GM15510 (cell line): Measurements from ENCODE around the gene SLC44A1.

Experiments
- POLR2A ChIP-seq: IDR thresholded peaks from 3 replicates; pipeline ENCODE4 v1.6.1; 2011; ENCODE audit warnings: borderline replicate concordance; ENCODE audit not compliant: insufficient read length; ENCODE audit errors: extremely low read depth

SLC44A1 gene

DNA sequence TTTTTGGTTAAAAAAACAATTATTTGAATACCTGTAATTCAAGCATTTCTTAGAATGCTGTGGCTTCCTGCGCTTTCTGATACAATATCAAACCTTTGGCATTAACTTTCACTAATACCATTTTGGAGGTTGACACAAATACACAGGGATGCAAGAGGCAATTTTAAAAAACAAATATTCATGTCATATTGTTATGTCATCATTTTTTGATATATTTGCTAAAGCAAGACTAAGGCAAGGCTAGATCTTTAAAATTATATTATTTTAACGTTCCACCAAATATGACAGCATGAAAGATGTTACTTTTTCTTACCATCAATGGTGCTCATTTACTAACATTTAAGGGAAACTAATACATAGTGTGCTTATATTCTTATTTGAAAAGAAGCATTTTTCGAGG, 110.0 kb downstream of the SLC44A1 start:
- no peak for TF ChIP-seq POLR2A

DNA sequence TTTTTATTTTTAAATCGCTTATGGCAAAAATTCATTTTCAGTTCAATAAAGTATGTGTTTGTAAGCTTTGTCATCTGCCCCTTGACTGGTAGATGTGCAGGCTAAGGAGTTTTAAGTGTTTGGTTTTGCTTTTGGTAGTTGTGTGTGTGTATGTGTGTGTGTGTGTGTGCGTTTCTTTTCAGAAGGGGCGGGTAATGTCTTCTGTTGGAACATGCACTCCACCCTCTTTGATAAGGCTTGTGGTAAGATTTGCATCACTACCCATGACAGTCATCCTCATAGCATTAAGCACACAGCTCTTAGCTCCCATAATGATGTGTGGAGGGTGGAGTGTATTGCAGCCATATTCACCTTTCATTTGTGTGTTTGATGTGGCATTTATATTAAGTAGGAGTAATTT, 111.3 kb downstream of the SLC44A1 start:
- no peak for TF ChIP-seq POLR2A

DNA sequence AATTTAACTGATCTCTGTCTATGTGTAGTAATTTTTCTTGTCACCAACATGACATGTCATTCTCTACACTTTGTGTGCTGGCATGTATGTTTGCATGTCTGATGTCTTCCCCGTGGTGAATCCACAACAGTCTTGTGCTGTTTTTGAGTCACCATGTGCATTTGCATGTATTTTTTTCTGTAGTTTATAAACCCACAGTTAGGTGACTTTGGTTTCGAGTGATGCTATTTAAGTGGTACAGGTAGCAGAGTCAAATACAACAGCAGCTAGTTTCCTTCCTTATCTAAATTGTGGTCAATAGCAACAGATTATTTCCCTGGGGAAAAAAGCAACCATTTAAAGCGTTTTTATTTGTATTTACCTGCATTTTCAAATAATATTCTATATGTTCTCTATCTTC, 113.5 kb downstream of the SLC44A1 start:
- TF ChIP-seq POLR2A: no peak

DNA sequence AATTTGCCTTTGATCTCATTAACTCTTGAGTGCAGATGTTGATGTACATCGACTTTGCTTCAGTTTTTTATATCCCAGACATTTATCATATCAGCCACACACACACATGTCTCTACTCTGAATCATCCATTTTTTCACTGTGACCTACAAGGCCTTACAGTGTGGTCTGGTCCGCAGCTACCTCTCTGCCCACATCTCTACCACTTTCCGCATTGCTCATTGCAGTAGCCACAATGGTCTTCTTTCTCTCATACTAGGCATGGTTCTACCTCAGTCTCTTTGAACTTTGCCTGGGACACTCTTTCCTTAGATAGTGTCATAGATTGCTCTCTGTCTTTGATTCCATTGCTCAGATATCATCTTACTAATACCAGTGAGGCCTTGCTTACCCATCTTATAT, 115.4 kb downstream of the SLC44A1 start:
- TF ChIP-seq POLR2A: no peak

DNA sequence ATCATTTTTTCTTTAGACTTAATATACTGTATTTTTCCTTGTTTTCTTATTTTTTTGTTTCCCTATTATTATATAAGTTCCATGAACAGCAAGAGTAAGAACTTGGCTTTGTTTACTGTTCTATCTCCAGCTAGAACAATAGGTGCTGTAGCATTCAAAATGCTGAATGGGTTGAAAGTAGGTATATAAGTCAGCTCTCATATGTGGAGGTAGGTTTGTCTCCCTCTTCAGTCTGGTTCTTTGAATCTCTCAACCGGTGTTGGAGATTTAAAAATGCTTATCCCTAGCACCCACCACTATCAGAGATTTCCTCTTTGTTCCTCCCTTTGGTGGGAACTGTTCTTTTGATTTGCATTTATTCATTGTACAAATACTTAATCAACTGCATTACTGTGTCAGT, 115.9 kb downstream of the SLC44A1 start:
- TF ChIP-seq POLR2A: no peak

DNA sequence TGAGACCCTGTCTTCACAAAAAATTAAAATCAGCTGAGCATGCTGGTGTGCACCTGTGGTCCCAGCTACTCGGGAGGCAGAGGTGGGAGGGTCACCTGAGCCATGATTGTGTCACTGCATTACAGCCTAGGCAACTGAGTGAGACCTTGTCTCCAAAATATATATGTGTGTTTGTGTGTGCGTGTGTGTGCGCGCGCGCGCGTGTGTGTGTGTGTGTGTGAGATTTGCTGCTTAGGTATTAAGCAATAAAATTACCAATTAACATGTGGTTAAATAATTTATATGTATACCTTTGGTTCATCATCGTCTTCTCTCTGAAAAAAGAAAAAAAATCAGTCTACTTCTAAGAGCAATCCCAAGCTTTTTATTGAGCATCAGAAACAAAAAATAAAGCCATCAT, 117.4 kb downstream of the SLC44A1 start:
- TF ChIP-seq POLR2A: no peak

DNA sequence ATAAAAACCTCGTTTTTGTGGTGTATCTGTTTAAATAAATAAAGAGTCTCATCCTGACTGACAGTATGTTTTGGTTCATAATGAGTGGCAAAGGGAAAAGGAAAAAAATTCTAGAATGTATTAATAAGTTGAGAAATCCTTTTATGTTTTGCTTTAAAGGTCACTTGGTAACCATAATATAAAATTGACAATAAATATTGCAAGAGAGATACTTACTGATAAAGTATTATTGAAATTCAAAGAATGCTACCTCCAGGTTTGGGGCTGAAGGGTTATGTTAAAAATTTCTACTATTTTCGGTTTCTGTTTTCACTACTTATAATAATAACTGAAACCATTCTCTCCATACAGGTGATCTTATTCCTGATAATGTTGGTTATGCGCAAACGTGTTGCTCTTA, 118.0 kb downstream of the SLC44A1 start:
- TF ChIP-seq POLR2A: no peak

DNA sequence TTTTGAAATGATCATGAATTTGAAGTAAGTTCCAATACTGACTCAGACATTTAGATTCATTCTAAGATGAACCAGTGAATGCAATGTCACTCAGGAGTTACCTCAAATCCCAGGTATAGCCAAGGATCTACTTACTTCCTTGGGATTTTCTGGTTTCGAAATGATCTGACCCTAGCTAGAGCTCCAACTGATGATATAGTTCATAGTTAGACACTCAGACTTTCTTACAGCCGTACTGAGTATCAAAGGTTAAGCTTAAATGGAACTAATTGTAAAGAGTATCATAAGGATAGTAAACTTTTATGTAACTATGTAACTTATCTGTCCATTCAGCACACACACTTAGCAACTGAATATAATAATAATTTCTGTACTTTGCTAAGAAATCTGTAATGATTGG, 119.4 kb downstream of the SLC44A1 start:
- no peak for TF ChIP-seq POLR2A

DNA sequence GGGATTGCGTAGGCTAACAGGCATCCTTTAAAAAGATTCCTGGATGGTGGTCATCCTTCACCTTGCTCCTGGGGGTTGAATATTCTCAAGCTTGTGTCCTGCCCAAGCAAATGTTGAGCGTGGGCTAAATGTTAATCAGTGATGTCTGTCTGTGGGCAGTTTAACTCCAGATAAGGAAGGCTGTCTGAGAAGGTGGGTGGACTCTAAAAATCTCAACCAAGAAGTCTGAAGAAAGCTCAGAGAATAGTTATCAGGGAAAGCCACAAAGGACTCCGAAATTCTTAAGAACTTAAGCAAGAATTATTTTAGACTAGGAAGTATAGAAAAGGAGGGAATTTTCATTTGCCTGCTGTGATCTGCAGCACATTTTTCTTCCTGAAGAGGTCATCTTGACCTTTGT, 125.5 kb downstream of the SLC44A1 start:
- TF ChIP-seq POLR2A: no peak

DNA sequence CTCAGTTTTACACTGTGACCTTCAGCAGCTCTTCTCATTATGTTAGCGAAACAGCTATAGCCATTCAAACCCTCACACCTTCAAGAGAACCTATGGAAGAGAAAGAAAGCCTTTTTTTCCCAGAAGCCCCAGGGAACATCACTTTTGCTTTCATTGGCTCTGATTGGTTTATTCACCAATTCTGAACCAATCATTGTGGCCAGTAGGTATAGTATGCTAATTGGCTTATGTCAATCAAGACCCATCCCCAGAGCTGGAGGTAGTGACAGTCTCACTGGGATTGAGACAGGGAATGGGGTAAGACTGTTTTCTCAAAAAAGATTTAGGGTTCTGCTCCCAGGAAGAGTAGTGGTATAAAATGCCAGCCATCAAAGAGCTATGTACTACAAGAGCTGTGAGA, 129.3 kb downstream of the SLC44A1 start:
- no peak for TF ChIP-seq POLR2A

DNA sequence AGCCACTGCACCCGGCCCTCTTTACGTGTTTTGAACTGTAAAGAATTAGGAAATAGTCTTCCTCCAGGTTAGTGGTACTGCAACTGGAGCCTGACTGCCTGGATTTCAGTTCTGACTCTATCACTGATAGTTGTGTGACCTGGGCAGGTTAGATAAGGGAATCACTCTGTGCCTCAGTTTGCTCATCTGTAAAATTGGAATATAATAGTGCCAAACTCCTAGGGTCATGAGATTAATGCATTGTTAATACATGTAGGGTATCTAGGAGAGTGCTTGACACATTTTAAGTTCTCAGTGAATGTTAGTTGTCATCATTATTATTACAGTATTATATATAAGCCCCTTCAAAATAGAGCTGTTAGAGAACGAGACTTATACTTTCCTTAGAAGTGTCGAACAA, 130.9 kb downstream of the SLC44A1 start:
- no peak for TF ChIP-seq POLR2A

DNA sequence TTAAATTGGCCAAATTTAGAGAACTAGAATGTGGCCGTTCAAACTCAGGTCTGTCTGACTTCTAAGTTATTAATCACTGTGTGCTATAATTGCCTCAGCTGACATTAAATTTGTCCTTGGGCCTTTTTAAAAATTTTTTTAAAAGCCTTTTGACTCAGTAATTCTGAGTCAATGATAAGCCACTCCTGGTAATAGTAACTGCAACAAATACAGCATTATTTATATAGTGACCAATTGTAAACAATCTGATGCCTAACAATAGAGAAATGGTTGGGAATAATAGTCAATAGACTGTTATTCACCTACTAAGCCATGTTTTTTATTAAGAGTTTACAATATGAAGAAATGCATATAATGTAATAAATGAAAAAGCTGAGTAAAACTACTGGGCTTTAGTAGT, 132.4 kb downstream of the SLC44A1 start:
- no peak for TF ChIP-seq POLR2A

DNA sequence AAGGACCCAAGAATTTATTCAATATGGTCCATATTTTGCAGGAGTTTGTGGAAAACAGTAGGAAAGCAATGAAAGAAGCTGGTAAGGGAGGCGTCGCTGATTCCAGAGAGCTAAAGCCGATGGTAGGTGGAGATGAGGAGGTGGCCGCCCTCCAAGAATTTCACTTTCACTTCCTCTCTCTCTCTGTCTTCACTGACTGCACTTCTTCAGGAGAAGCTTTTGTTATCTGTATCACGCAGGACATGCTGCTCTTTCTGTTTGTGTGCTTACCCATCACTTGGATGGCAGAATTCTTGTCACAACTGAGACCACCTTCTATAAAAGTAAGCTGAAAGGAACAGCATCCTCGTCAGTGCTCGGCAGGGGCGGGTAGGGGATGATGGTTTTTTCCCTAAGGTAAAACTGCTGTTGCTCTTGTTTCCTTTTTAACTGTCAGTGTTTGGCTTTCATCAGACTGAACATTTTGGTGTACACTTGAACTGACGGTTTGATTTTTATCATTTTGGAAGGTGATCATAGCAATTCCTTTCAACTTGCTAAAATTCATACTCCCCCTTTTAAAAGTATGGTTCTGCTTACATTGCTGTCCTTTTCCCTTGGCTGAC, 141.0 kb downstream of the SLC44A1 start:
- TF ChIP-seq POLR2A: no peak

DNA sequence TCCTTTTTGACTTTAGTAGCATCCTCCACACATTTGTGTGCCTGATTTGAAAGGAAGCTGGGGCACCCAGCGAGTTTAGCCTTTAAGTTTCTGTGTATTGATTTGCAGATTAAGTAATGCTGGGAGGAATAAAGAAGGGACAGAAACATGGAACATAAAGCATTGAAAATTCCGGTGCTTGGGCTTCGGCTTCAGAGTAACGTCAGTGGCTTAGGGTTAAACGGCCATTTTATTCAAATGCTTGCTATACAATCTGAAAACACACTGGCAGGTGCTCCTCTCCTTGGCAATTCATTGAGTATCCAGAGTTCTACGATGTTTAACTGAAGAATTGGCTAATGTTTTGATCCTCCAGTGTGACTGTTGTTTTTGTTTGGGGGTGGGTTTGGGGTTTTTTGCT, 145.3 kb downstream of the SLC44A1 start:
- no peak for TF ChIP-seq POLR2A

DNA sequence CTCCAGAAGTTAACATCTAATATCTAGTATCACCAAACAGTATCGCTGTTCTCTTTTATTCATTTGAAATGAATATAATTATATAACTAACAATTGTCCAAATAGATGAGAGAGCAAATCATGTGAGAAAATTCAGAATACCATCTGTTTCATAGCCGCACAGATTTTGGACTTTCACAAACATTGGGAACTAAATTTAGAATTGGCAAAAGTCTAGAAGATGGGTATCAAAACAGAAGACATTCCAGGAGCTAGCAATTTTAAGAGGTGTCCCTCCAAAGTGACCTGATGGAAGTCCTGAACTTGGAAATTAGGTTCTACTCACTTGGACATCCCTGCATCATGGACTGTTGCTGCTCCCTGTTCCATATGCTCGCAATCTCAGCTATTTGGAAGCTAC, 146.4 kb downstream of the SLC44A1 start:
- TF ChIP-seq POLR2A: no peak

DNA sequence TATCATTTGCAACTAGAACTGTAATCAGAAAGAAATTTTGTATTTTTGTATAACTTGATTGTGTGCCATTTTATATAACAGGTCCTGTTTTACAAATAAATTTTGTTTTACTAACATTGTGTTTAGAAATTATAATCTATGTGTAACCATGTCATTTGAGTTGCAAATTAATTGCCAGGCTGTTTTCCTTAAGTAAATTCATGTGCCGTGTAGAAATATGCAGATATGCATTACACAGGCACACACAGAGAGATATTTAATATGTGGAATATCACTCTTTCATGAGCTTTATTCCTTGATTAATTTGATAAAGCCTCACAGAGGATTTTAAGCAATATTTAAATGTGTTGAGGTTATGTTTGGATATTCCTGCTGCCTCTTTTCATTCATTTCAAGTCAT, 146.8 kb downstream of the SLC44A1 start:
- no peak for TF ChIP-seq POLR2A

DNA sequence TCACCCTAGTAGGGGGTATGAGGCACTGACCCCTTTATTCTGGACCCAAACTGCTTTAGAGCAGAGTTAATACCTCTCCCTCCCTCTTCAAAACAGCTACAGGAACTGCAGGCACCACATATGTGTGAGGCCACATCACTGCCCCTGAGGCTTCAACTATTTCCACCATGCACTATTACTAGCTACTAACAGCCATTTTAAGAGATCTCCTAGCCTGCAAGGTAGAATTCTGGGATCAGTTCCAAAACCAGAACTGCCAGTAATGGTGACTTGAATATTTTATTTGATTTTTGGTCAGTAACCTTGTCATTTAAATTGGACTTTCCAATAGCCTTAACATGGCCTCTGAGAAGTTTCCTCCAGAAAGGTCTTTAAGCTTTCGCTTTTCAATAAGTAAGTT, 148.1 kb downstream of the SLC44A1 start:
- TF ChIP-seq POLR2A: no peak

DNA sequence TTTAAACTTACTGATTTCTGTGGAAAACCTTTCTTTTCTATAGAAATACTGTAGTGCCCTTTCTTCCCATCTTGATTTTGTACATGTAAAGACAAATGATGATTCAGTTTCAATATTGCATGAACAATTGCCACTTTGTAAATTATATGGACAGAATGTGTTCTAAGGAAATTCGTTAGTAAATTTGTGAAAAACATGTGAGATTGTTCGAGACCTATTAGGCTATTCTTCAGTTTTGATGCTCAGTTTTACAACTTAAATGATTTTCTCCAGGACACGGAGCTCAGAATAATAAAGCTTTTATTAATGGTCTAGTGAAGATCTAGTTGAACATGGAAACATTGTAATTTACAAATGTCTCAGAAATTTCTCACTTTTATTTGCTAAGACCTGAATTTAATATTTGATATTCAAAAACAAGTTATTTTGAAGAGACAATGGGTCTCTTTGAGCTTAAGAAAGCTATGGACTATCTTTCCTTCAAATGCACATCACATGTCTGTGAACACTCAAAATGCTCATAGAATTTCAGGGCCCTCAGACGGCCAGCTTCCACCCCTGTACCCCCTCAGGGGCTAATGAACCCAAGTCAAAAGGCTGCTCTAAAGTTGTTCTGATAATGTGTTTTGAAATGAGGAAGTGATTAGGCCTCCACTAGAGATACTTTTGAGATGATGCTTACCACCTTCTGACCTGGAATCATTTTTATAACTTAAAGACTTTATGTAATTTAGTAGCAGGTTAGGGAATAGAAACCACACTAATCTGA, 149.3 kb downstream of the SLC44A1 start:
- TF ChIP-seq POLR2A: no peak

DNA sequence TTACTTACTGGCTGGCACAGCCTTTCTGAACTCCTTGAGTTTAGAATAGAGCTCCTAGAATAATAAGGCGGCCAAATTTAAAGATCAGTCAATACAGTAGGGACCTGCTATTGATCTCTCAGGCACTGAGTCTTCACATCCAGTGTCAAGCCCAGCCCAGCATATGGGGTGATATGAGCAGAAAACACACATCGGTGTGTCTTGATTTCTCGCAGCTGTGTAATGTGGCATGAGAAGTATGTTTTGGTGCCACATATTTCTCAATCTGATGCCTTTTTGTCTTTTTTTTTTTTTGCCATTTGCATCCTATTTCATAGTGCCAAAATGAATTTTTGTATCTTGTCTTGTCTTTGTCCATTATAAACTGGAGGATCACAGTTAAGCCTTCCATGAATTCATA, 152.0 kb downstream of the SLC44A1 start:
- no peak for TF ChIP-seq POLR2A
